Liver (tissue), 9 donors: ENCODE measurements around the gene PCDHA8. TPM values are rescaled to one million over a fixed set of nuclear protein-coding genes. Genes with fewer than 3 reads are reported as not detected.

Experiments used
- DNase-seq: peaks from one replicate; pipeline ENCODE4 v3.0.0-alpha.2; 2017; ENCODE audit warnings: low spot score
- H3K27ac ChIP-seq, 2 donors: one replicate each; pipeline ENCODE4 v1.7.0; 2013; ENCODE audit warnings: inconsistent platforms in 2 of 2, low read length in 2 of 2, control low read depth in 1 of 2, low read depth in 1 of 2, mild to moderate bottlenecking in 1 of 2
- H3K27me3 ChIP-seq, 4 donors: one replicate each; pipeline versions ENCODE4 v1.6.1 to v1.7.0; 2013; ENCODE audit warnings: low read length in 3 of 4, inconsistent platforms in 1 of 4, mild to moderate bottlenecking in 1 of 4, moderate library complexity in 1 of 4; ENCODE audit not compliant: control insufficient read depth in 4 of 4, insufficient read depth in 4 of 4
- H3K36me3 ChIP-seq, 4 donors: one replicate each; pipeline versions ENCODE4 v1.6.1 to v1.7.0; 2013; ENCODE audit warnings: low read length in 3 of 4, mild to moderate bottlenecking in 3 of 4, low read depth in 1 of 4, moderate library complexity in 1 of 4; ENCODE audit not compliant: control insufficient read depth in 4 of 4, insufficient read depth in 3 of 4
- H3K4me1 ChIP-seq, 4 donors: one replicate each; pipeline versions ENCODE4 v1.6.1 to v1.7.0; 2013; ENCODE audit warnings: low read length in 3 of 4, mild to moderate bottlenecking in 3 of 4, moderate library complexity in 1 of 4; ENCODE audit not compliant: control insufficient read depth in 4 of 4, insufficient read depth in 4 of 4
- H3K4me3 ChIP-seq, 3 donors: one replicate each; pipeline versions ENCODE4 v1.6.1 to v1.7.0; 2013; ENCODE audit warnings: low read length in 3 of 3, control low read depth in 1 of 3, low read depth in 1 of 3, mild to moderate bottlenecking in 1 of 3
- H3K9ac ChIP-seq, 2 donors: one replicate each; pipeline ENCODE4 v1.7.0; 2013; ENCODE audit warnings: low read length in 2 of 2, mild to moderate bottlenecking in 2 of 2, moderate library complexity in 2 of 2, control low read depth in 1 of 2, low read depth in 1 of 2
- H3K9me3 ChIP-seq, 4 donors: one replicate each; pipeline versions ENCODE4 v1.6.1 to v1.7.0; 2013; ENCODE audit warnings: low read length in 3 of 4; ENCODE audit not compliant: control insufficient read depth in 4 of 4
- ATF3 ChIP-seq: IDR thresholded peaks from 2 replicates; pipeline ENCODE4 v1.6.1; 2016; ENCODE audit warnings: antibody characterized with exemption
- CTCF ChIP-seq: fragments of 150-350 bp; IDR thresholded peaks from 2 replicates; pipeline ENCODE4 v1.5.1; 2017; ENCODE audit warnings: improper control_type of control experiment, low read depth, low read length; ENCODE audit not compliant: missing input control
- EGR1 ChIP-seq, 2 donors: IDR thresholded peaks; 2 replicates each; pipeline ENCODE4 v1.6.1; 2016 to 2018; ENCODE audit warnings: antibody characterized with exemption in 2 of 2, low read depth in 2 of 2
- FOXA1 ChIP-seq: IDR thresholded peaks from 2 replicates; pipeline ENCODE4 v1.6.1; 2016; ENCODE audit warnings: antibody characterized with exemption
- FOXA2 ChIP-seq: IDR thresholded peaks from 2 replicates; pipeline ENCODE4 v1.6.1; 2016; ENCODE audit warnings: antibody characterized with exemption
- GABPA ChIP-seq, 2 donors: IDR thresholded peaks in 1 of 2; conservative IDR thresholded peaks in 1 of 2; 2 replicates each; pipeline ENCODE4 v1.6.1; 2016; ENCODE audit warnings: antibody characterized with exemption in 2 of 2, mild to moderate bottlenecking in 1 of 2, moderate library complexity in 1 of 2
- HNF4A ChIP-seq, 2 donors: conservative IDR thresholded peaks; 2 replicates each; pipeline ENCODE4 v1.6.1; 2016; ENCODE audit warnings: antibody characterized with exemption in 2 of 2, mild to moderate bottlenecking in 2 of 2
- HNF4G ChIP-seq: IDR thresholded peaks from 2 replicates; pipeline ENCODE4 v1.6.1; 2016; ENCODE audit warnings: antibody characterized with exemption
- JUND ChIP-seq, 2 donors: IDR thresholded peaks; 2 replicates each; pipeline ENCODE4 v1.6.1; 2016; ENCODE audit warnings: antibody characterized with exemption in 2 of 2
- MAX ChIP-seq: IDR thresholded peaks from 2 replicates; pipeline ENCODE4 v1.6.1; 2016; ENCODE audit warnings: antibody characterized with exemption
- NR2F2 ChIP-seq: IDR thresholded peaks from 2 replicates; pipeline ENCODE4 v1.6.1; 2016; ENCODE audit warnings: antibody characterized with exemption
- RAD21 ChIP-seq, 2 donors: IDR thresholded peaks; 2 replicates each; pipeline ENCODE4 v1.6.1; 2016; ENCODE audit warnings: antibody characterized with exemption in 2 of 2, mild to moderate bottlenecking in 2 of 2
- REST ChIP-seq: IDR thresholded peaks from 2 replicates; pipeline ENCODE4 v1.6.1; 2016; ENCODE audit warnings: antibody characterized with exemption, mild to moderate bottlenecking
- RXRA ChIP-seq, 2 donors: IDR thresholded peaks; 2 replicates each; pipeline ENCODE4 v1.6.1; 2017 to 2018; ENCODE audit warnings: antibody characterized with exemption in 2 of 2, mild to moderate bottlenecking in 1 of 2
- SP1 ChIP-seq: IDR thresholded peaks from 2 replicates; pipeline ENCODE4 v1.6.1; 2018; ENCODE audit warnings: antibody characterized with exemption, mild to moderate bottlenecking
- TAF1 ChIP-seq: conservative IDR thresholded peaks from 2 replicates; pipeline ENCODE4 v1.6.1; 2016; ENCODE audit warnings: antibody characterized with exemption, mild to moderate bottlenecking
- YY1 ChIP-seq: IDR thresholded peaks from 2 replicates; pipeline ENCODE4 v1.6.1; 2016; ENCODE audit warnings: antibody characterized with exemption, mild to moderate bottlenecking
- ZBTB33 ChIP-seq: IDR thresholded peaks from 2 replicates; pipeline ENCODE4 v1.6.1; 2016; ENCODE audit warnings: antibody characterized with exemption
- WGBS: extraction: QIAGEN DNeasy Blood & Tissue Kit; methylation state at CpG from one replicate; pipeline ENCODE4 v1.1.7; 2013; 5-methylcytosine and 5-hydroxymethylcytosine counted together
- polyA plus RNA-seq, 2 donors: library from polyadenylated mRNA; stranded (reverse) in 1 of 2; unstranded in 1 of 2; fragments of 200-250 nt in 1 of 2; fragments of >200 nt in 1 of 2; fragmentation: Nextera tagmentation in 1 of 2; extraction: Ambion mirVana in 1 of 2; gene quantifications; one replicate each; pipeline versions ENCODE4 v1.2.1 to v1.2.3, GENCODE V29; 2013 to 2015
- total RNA-seq, 2 donors: library from RNA; depleted of rRNA; stranded (reverse); fragments of >200 nt; gene quantifications; one replicate each; pipeline ENCODE4 v1.2.3, GENCODE V29; 2014
- donor health status: healthy.
- donor health status: healthy.
- donor health status: healthy.
- donor health status: healthy.
- donor health status: healthy.

PCDHA8 gene
- total and polyA plus RNA-seq, 4 donors = under 0.01 TPM; not detected in 3

- TF ChIP-seq FOXA1 = no peak
- peak; percentile 17 for TF ChIP-seq CTCF
- TF ChIP-seq GABPA (IDR thresholded peaks at IDR 0.05 in 1 of 2, conservative IDR thresholded peaks at IDR 0.05 in 1 of 2) = no peak
- no peak for TF ChIP-seq HNF4G
- TF ChIP-seq EGR1 (IDR thresholded peaks at IDR 0.05; ENCODE audit: low read depth in 2 of 2) = no peak
- TF ChIP-seq YY1 = no peak
- no peak for TF ChIP-seq FOXA2
- TF ChIP-seq HNF4A (conservative IDR thresholded peaks at IDR 0.05) = no peak
- no peak for TF ChIP-seq ZBTB33
- TF ChIP-seq RAD21 (IDR thresholded peaks at IDR 0.05) = peak; percentile 55 to 68
- TF ChIP-seq TAF1 = no peak
- no peak for TF ChIP-seq ATF3
- TF ChIP-seq NR2F2 = no peak
- peak; percentile 22 for TF ChIP-seq REST
- no peak for TF ChIP-seq MAX
- no peak for TF ChIP-seq JUND (IDR thresholded peaks at IDR 0.05)
- TF ChIP-seq SP1 = no peak
- TF ChIP-seq RXRA (IDR thresholded peaks at IDR 0.05) = no peak
- no peak for DNase-seq
- no peak within 1 kb of the TSS for H3K27ac ChIP-seq
- peaks cover 4 to 31% (median 21%) of the 10 kb centered on the region in 4 donors for H3K9me3 ChIP-seq
- WGBS = 16% methylated on average over 35 of the region's 35 CpGs
- H3K36me3 ChIP-seq = no peaks in the 10 kb centered on the region
- H3K4me3 ChIP-seq = peak within 1 kb of the TSS in 2 of 3 donors; percentile 51 to 57
- H3K9ac ChIP-seq = no peak within 1 kb of the TSS
- peaks cover 0 to 2% (median 0%) of the 10 kb centered on the region in 4 donors for H3K4me1 ChIP-seq
- peaks cover 0 to 11% (median 1%) of the 10 kb centered on the region in 4 donors for H3K27me3 ChIP-seq
Measured at GRCh38 chr5:140881889-140882590, 41.1 kb downstream of the PCDHA8 start, which contains the start of gene PCDHA13. PCDHA13 (plus strand) TSS chr5:140882124; CDS start chr5:140882269, 145 bp downstream.
